Measurements from ENCODE around the gene MAML3.

DNA sequence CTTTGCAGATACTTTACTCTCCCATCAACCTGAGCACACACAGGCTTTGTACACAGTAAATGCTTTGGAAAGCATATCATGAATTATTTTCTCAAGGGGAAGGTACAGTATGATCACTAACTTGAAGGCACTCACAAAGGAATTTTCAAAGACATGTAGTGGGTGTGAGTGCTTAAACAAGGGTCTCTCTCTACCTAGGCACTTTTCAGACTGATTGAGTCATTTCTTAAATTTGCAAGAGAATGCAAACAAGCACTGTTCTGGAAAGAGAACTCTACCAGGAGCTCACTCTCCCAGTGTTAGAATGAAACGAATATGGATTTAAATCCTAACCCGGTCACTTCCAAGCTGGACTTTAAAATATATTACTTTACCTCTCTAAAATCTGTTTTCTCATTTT lies 85.7 kb downstream of the MAML3 start:
- TF ChIP-seq, protein P1, sequence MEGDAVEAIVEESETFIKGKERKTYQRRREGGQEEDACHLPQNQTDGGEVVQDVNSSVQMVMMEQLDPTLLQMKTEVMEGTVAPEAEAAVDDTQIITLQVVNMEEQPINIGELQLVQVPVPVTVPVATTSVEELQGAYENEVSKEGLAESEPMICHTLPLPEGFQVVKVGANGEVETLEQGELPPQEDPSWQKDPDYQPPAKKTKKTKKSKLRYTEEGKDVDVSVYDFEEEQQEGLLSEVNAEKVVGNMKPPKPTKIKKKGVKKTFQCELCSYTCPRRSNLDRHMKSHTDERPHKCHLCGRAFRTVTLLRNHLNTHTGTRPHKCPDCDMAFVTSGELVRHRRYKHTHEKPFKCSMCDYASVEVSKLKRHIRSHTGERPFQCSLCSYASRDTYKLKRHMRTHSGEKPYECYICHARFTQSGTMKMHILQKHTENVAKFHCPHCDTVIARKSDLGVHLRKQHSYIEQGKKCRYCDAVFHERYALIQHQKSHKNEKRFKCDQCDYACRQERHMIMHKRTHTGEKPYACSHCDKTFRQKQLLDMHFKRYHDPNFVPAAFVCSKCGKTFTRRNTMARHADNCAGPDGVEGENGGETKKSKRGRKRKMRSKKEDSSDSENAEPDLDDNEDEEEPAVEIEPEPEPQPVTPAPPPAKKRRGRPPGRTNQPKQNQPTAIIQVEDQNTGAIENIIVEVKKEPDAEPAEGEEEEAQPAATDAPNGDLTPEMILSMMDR (optimal IDR thresholded peaks at IDR 0.05 in 1 of 3, IDR thresholded peaks at IDR 0.05 in 1 of 3, conservative IDR thresholded peaks at IDR 0.05 in 1 of 3; ENCODE audit: extremely low read depth in 1 of 3, insufficient read depth in 2 of 3, low read length in 3 of 3) = no peak
- TF ChIP-seq EZH2 (IDR thresholded peaks at IDR 0.05; ENCODE audit: low read length) = no peak
